ENCODE measurements around the gene PABPC1L.

Gene PABPC1L

DNA sequence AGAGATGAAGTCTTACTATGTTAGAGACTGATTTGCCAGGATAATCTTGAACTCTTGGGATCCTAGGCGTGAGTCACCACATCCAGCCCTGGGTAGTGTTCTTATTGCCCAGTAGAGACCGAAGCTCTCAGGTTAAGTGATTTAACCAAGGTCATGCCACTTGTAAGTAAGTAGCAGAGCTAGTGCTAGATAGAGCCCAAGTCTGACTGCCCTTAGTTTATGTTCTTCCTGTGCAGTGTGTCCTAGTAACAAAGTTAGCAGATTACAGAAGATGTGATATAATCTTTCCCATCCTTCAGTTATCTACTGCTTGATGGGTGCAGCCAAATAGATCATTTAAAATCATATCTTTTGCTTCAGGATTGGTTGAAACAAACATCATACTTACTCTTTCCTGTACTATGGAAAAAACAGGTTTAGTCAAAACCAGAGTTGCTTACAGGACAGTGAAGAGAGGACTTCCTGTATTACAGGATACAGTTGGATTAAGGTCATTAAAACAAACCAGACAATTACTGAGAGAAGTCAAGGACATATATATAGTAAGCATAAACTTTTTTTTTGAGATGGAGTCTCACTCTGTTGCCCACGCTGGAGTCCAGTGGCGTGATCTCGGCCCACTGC is 9.5 kb upstream of the PABPC1L start:
- DNase-seq (ENCODE audit: low read depth), result no peak

DNA sequence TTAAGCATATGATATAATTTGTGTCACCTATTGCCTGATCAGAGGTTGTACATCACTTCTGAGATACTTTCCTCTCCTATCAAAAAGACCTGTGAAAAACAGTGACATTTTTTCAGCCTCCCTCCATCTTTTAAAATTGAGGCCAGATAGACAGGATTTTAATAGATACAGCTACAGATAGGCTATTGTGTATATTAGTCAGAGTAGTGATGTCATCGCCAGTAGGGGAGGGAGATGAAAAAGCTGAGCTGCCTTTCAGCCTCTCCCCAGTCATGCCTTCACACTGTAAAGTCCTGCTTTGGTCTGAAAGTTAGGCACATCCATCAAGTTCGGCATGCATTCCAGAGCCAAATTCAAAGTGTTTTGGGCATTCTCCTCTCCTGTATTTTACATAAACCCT is 7.9 kb upstream of the PABPC1L start:
- DNase-seq (ENCODE audit: low read depth), result no peak

DNA sequence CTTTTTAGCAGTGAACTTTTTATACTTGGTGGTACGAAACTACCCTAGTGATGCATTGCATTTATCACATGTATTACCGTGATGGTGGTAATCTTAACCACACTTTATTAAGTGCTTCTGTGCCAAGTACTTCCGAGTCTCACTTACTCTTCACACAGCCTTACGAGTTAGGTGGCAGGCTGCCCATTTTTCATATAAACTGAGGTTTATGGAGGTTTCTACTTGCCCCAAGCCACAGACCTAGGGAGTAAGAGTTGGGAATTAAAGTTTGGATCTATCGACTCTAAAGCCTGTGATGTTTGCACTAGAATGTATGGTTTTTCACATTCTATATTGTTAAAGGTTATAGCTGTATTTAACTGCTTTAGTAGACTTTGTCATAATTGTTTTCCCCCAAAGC is 5.5 kb upstream of the PABPC1L start:
- no peak for DNase-seq (ENCODE audit: low read depth)

DNA sequence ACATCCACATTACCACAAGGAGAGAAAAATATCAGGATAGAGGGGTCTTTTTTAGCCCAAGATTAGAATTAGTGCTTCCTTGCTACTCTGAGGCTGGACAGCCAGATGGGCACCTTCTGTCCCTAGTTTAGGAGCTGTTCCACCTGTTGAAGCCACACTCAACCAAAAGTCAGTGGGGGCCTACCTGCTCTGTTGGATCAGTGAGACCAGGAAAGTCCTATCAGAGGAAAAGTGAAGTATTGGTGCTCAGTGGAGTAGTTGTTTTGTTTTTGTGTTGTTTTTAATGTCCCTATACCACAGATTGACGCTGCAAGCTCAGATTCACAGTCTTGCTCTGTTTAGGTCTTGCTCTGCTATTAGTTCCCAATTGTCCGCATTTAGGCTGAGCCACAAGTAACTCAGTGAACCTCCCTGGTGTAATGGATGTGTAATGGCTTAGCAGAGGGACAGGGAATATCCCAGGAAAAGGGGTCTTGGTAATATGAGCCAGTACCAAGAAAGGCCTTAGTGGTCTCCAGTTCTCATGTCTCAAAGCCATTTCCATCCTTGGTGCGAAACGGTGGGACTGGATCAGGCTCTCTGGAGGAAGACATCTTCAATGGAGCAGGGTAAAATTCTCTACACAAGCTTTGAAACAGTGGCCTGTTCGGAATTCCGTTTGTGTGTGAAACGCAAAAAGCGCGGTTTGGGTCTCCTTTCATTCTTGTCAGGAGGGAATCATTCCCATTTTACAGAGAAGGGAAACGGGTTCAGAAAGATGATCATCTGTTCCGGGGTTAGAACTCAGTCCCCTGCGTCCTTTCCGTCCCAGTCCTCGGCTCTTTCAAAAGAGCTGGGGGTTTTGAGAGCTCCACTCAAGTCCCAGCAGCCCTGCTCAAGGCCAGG is 631 bp upstream of the PABPC1L start:
- DNase-seq (ENCODE audit: low read depth), result no peak

DNA sequence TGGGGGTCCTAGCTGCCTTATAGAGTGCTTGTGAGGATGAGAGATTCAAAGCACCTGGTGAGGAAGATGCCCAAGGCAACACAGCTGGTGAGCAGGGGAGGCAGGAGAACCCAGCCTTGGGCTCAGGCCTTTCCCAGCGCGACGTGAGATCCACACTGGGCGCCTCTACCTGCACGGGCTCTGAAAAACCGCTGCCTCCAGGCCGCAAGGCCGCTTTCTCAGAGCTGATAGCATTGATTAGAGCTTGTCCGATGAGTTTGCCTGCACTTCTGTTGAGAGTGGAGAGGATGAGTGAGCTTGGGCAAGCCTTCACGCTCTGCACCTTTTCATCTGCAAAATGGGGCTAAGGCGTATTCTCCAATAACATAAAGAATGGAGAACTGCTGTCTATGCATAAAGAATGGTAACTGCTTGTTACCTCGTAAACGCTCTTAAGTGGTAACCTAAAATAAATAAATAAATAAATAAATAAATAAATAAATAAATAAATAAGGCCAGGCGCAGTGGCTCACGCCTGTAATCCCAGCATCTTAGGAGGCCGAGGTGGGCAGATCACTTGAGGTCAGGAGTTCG is 916 bp downstream of the PABPC1L start:
- DNase-seq (ENCODE audit: low read depth), result no peak

DNA sequence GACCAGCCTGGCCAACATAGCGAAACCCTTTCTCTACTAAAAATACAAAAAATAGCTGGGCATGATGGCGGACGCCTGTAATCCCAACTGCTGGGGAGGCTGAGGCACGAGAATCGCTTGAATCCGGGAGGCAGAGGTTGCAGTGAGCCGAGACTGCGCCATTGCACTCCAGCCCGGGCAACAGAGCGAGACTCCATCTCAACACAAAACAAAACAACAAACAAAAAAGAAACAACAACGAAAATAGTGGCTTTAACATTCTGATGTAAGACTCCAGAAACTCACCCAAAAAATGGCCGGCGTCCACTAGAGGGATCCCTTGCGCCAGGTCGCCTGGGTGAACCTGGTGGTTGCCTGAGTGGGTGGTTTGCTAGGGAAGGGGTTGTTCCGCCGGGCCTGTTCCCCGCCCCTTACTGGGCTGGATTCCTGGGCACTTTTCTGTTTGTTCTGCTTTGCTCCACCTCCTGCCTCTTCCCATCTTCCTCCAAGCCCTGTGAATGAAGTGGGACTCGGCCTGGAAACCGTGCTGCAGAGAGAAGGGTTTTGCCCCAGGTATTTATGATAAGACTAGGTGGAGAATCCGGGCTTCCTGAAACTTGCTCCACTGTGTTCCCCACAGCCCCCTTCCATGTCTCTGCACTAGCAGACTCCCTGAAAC is 1.5 kb downstream of the PABPC1L start:
- peak; percentile 9 for DNase-seq (ENCODE audit: low read depth)

DNA sequence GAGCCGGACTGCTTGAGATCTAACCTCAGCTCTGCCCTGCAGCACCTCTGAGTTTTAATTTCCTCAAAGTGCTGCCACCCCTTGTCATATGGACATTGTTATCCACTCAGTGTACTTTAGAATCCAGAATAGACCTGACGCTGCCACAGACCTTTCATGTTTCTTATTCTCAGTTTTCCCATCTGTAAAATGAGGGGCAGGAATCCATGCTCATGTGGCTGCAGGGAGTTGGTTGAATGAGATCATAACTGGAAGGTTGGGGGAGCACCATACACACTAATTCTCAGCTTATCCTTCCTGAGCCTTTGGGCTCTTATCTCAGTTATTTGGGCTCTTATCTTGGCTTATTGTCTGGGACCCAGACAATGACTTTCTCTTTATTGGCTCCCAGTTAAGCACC is 2.3 kb downstream of the PABPC1L start:
- no peak for DNase-seq (ENCODE audit: low read depth)

DNA sequence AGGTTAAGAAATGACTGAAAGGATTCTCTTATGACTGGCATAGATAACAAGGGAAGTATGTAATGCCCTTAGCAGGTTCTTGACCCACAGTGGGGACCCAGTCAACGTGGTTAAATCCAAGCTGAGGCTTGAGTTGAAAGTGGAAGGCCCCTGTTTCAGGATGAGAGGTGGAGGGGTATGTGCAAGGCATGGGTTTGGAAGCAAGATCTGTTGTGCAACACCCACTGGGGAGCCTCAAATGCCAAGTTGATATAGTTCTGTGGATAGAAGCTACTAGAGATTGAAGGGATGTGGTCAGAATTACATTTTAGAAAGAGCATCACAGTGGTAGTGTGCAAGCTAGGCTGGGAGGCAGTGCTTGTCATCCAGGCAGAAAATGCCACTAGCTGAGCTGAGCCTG is 5.1 kb downstream of the PABPC1L start:
- no peak for DNase-seq (ENCODE audit: low read depth)

DNA sequence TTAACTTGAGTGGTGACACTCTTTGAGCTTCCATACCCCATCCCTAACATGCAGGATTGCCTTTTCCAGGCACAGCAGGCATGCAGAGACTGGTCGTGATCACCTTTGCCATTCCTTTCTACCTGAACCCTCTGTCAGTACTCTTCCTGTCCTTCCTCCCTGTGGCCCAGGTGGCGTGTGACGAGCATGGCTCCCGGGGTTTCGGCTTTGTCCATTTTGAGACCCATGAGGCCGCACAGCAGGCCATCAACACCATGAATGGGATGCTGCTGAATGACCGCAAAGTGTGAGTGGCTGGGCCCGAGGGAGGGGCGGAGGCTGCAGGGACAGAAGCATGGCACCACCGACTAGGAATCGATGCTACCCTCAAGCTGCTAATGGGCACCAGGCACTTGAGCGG is 6.7 kb downstream of the PABPC1L start:
- DNase-seq (ENCODE audit: low read depth), result no peak

DNA sequence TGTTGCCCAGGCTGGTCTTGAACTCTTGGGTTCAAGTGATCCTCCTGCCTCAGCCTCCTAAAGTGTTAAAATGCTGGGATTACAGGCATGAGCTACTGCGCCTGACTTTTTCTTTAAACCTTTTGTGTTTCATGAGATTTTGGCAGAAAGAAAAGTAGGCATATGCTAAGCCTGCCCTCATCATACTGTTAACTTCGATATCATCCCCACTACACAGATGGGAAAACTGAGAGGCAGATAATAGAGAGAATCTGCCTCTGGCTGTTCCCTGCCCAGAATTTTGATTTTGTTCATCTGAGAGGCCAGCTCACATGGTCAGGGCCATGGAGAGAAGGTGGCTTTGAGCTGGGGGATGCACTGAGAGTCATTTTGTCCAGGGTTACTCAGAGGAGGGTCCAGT is 7.5 kb downstream of the PABPC1L start:
- DNase-seq (ENCODE audit: low read depth), result no peak

DNA sequence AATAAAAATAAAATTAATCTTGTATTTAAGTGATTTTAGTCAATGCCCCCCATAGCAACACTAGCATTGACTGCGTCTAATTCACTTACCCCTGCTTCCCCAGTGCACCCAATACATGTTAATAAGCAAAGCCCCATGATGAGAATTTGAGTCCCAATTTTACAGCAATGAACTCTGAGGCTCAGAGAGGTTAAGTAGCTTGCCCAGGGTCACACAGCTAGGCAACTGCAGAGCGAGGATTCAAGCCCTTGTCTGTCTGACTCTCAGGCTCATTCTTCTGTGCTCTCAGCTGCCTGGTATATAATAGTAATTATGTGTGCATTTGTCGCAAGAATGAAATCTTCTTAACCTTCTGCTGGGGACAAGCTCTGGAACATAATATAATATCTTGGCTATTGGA is 8.5 kb downstream of the PABPC1L start:
- no peak for DNase-seq (ENCODE audit: low read depth)

DNA sequence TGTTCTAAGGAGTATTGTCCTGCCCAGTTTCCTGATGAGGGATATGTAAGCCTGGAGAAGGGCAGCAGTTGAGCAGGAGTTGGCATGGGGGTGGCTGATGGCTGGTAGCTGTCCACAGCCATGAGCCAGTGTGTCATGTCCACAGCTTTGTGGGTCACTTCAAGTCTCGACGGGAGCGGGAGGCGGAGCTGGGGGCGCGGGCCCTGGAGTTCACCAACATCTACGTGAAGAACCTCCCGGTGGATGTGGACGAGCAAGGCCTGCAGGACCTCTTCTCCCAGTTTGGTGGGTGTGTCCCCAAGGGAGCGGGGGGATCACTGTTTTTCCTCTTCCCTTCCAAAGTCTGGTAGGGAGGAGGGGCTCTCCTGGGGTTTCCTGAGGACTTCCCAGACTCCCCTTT is 8.9 kb downstream of the PABPC1L start:
- no peak for DNase-seq (ENCODE audit: low read depth)

DNA sequence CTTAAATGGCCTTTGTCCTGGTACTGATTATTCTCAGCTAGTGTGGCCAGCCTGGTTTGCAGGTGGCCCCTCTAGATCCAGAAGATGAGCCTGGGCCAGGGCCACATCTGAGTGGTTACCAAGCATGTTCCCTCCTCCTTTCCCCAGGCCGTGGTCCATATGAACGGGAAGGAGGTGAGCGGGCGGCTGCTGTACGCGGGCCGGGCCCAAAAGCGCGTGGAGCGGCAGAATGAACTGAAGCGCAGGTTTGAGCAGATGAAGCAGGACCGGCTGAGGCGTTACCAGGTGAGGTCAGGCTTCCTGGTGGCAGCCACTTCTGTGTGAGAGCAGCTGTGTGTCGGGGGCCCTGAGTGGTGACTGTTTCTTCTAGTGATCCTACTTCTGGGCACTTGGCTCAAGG is 11.6 kb downstream of the PABPC1L start:
- DNase-seq (ENCODE audit: low read depth), result no peak

DNA sequence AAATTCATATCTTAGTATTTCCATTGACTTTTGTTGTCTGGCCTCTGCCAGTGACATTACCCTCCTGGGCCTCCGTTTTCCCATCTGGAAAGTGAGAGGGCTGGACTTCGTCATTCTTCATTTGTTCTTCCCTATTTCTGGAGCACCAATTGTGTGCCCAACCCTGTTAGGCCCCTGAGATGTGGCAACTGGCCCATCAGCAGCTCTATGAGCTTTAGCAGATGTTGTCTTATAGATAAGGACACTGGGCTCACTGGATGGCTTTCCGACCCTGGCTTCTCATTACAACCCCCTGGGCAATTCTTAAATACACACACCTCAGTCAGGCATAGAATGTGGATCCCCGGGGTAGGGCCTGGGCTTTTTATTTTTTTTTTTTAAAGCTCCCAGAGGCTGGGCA is 14.7 kb downstream of the PABPC1L start:
- DNase-seq (ENCODE audit: low read depth), result no peak

DNA sequence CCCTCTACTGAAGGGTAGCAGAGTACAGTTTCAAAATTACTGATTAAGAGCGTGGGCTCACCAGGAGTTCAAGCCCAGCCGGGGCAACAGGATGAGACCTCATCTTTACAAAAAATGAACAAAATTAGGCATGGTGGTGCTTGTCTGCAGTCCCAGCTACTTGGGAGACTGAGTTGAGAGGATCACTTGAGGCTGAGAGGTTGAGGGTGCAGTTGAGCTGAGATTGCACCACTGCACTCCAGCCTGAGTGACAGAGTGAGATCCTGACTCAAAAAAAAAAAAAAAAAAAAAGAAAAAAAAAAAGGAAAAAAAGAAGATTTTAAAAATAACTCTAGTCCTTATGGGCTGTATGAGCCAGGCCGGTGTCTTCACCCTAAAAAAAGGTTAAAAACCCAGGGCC is 18.7 kb downstream of the PABPC1L start:
- DNase-seq (ENCODE audit: low read depth), result no peak

DNA sequence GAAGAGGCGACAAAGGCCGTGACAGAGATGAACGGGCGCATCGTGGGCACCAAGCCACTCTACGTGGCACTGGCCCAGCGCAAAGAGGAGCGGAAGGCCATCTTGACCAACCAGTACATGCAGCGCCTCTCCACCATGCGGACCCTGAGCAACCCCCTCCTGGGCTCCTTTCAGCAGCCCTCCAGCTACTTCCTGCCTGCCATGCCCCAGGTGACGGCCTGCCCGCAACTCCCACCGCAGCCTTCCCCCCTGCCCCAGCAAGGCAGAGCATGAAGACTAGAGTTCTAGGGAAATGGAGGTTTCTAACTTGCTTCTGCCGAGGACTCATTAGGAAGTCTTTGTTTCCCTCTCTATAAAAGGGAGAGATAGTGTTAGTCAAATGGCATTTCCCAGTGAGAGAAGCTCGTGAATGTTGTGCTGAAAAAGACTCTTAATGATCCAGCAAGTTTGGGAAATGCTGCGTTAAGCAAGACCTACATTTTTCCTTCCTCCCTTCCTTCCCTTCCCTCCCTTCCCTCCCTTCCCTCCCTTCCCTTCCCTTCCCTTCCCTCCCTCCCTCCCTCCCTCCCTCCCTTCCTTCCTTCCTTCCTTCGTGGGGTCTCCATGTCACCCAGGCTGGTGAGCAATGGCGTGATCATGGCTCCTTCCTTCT is 20.8 kb downstream of the PABPC1L start:
- DNase-seq (ENCODE audit: low read depth), result no peak

DNA sequence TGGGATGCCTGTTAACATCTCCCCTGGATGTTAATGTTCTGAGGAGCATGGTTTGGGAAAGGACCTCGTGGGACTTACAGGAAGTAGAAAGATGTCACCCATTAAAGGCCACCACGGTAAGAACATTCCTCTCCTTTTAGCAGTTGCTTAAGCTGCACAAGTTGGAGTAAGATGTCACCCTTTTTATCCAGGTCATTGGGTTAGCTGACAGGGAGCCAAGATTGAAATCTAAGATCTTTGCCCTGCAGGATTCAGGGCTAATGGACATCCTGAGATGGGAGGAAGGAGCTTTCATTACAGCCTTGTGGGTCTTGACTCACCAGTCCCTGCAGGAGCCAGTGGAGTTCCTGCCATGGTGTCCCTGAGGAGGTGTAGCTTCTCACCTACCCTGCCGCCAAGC is 22.1 kb downstream of the PABPC1L start:
- no peak for DNase-seq (ENCODE audit: low read depth)

DNA sequence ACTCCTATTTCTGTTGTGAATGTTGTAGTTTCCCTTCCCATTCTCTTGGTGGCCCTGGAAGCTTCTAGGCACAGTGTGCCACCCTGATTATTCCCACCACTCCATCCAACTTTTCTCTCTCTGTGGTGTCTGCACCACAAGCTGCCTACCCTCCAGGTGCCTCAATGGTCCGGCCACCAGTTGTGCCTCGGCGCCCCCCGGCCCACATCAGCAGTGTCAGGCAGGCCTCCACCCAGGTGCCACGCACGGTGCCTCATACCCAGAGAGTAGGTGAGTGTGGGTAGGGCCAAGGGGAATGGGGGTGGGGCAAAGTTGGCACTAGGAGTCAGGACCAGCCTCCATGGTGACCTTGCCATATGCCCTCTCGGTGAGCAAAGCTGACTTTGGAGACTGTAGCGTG is 23.1 kb downstream of the PABPC1L start:
- no peak for DNase-seq (ENCODE audit: low read depth)

DNA sequence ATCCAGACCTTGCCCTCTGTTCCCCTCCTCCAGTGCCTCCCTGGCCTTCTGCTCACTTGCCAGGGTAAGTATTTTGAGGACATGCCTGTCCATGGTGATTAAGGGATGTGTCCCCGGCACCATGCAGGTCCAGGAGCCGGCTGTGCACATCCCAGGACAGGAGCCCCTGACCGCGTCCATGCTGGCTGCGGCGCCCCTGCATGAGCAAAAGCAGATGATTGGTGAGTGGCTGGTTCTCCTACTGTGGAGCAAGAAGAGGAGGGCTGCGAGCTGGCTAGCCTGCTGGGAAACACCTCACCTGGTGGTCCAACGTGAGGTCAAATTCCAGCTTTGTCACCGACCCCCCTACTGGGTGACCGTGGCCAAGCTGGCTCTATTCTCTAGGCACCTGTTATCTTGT is 26.6 kb downstream of the PABPC1L start:
- no peak for DNase-seq (ENCODE audit: low read depth)

DNA sequence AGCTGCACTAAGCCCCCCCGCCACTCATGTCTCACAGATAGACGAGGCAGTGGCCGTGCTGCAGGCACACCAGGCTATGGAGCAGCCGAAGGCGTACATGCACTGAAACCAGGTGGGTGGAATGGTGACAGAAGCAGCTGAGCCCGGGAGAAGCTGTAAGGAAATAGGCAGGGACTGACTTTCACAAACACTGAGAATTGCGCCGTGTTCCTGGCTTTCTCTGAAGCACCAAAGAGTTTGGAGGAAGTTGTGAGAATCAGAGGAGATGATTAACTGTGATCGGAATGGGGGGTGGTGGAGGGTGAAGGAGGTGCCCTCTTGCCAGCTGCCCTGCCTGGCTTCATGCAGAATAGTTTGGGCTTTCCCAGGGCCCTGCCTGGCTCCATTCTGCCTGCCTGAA is 28.8 kb downstream of the PABPC1L start:
- DNase-seq (ENCODE audit: low read depth), result no peak

DNA sequence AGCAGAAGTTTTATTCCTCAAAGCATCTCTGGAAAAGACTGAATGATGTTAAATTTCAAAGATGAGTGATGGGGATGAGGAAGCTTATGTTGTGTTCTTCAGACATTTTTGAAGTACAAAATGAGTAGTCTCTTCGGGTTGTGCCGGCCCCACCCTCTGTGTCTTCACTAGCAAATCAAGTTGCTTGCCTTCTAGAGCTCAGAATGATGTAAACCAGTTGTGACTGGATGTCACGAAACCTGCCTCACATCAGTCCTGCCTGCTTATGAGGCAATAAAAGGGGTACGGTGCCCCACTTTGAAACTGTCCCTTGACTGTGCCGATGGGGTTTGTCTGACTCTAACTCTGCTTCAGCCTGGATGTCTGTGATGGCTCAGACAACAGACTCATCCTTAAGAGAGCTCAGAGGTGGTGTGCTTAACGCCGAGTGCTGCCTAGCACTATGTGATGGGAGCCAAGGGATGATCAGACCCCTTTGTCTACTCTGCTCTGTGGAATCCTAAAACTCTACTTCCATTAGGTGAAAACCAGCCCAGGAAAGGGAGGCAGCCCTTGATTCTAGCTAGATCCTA is 31.3 kb downstream of the PABPC1L start:
- DNase-seq (ENCODE audit: low read depth), result no peak
